ENCODE data around the gene A4GNT.
"Not testable (repeated sequence)": the region's sequence is repeated elsewhere in the genome, so short reads cannot be mapped to it uniquely, and the experiment has no call there.

The A4GNT gene

GRCh38 chr3:138118612-138119422, 13.4 kb downstream of the A4GNT start:
- peak; percentile 76 to 81 (median 78) for DNase-seq

GRCh38 chr3:138114988-138115971, 16.9 kb downstream of the A4GNT start, which contains the start of gene DZIP1L:
DZIP1L (minus strand) TSS chr3:138115608; CDS start chr3:138103971, 11,637 bp downstream.
- DNase-seq = peak; percentile 78 to 92 (median 86)

- DNase-seq = no peak
Measured at GRCh38 chr3:138114431-138114918, 17.7 kb downstream of the A4GNT start.

DNA sequence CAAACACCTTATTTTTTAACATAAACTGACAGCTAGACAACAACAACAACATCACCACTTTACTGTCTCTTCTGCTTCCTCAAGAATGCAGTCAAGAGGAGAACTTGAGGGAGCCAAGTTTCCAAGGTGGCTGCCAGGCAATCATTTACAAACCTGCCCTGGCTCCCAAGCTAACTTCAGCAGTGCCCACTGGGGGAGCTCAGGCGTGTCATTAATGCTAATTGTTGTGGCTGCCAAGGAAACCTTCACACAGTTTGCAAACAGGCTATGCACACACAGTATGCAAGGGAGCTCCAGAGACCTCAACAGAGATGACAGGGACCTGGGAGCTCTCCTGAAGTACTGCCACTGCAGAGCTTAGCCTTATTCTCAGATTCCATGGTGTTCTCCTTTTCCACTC, 18.9 kb downstream of the A4GNT start:
- DNase-seq = no peak

DNA sequence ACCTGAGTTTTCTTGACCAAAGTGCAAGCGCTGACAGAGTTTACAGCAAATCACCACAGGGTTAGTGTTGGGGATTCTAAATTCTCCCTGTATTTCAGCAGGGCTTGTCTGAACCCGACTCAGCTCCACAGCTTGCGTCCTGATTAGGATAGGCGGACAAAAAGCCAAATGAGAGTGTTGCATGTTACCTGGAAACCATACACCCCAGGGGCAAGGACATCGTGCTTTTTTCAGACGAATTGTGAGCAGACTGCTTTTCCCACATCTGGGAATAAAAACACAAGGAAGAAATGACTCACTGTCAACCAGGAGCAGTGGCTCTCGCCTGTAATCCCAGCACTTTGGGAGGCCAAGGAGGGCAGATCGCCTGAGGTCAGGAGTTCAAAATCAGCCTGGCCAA, 19.8 kb downstream of the A4GNT start:
- no peak for DNase-seq

DNA sequence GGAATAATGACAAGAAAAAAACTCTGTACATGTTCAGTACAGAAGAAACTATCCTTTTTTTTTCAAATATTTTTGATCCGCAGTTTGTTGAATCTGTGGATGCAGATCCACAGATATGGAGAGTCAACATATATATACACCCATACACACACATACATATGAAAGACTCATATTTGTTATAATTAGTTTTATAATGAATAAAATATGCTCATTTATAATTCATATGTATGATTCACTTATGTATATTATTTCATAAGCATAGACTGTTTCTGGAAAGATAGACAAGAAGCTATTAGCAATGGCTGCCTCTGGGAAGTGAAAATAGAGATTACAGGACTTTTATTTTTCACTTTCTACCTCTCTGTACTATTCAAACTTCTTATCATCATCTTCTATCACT, 26.6 kb downstream of the A4GNT start:
- DNase-seq = no peak

- DNase-seq = no peak
Measured at GRCh38 chr3:138103466-138103865, 28.7 kb downstream of the A4GNT start.

DNA sequence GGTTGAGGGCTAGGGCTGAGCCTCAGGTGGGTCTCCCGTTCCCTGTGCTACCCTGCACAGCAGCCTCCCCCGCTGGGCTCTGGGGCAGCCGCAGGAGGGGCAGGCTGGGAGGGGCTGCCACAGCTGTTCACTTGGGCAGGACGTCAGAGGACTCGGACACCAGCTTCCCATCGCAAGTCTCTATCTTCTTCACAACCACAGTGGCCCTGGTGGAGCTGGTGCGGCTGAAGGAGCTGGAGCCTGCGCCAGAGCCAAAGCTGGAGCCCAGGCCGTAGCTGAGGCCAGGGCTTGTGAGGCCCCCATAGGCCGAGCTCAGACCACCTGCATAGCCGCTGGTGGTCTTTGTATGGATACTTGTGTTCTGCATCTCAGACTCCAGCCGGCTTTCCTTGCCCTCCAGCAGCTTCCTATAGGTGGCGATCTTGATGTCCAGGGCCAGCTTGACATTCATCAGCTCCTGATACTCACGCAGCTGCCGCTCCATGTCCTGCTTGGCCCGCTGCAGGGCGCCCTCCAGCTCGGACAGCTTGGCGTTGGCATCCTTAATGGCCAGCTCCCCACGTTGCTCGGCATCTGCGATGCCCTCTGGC, 30.7 kb downstream of the A4GNT start:
- DNase-seq = peak in 2 of 4 experiments; percentile 20 to 25

GRCh38 chr3:138099417-138099816, 32.8 kb downstream of the A4GNT start:
- DNase-seq = no peak

- DNase-seq = peak in 1 of 4 experiments; percentile 5
Measured at GRCh38 chr3:138097192-138098172, 34.7 kb downstream of the A4GNT start.

GRCh38 chr3:138093721-138094120, 38.5 kb downstream of the A4GNT start:
- no peak for DNase-seq

DNA sequence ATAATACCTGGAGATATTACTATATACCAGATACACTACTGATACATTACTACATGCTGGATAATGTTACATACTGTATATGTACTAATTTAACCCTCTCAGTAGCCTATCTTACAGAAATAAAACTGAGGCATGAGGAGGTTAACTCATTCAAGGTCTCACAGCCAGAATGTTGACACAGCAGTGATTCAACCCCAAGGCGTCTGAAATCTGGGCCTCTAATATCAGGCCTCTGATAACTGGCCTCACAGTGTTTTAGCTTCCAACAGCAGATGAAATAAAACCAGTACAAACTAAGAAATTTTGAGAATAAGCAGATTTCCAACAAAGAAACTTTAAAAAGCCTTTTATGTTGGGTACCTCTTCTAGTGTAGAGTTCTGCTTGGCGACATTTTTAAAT, 40.2 kb downstream of the A4GNT start:
- no peak for DNase-seq

- DNase-seq = no peak
Measured at GRCh38 chr3:138089091-138089490, 43.1 kb downstream of the A4GNT start.

- not testable (repeated sequence) for DNase-seq
Measured at GRCh38 chr3:138085745-138086144, 46.4 kb downstream of the A4GNT start.

DNA sequence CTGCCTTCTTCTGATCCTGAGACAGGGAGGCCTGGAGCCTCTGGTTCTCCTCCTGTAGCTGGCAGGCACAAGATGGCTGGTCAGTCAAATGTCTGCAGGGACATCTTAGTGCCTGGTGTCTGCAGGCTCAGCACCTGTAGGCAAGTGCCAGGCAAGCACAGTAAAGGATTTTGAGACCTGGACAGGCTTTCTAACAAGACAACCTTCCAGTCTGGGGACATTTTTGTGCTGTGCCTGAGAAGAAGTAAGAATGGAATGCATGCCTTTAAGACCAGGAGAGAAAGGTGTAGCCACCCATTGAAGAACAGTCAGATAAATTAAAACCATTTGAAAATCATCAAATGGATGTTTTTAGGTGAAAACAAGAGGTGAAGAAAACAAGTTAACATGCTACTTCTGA, 48.0 kb downstream of the A4GNT start:
- DNase-seq = no peak

DNA sequence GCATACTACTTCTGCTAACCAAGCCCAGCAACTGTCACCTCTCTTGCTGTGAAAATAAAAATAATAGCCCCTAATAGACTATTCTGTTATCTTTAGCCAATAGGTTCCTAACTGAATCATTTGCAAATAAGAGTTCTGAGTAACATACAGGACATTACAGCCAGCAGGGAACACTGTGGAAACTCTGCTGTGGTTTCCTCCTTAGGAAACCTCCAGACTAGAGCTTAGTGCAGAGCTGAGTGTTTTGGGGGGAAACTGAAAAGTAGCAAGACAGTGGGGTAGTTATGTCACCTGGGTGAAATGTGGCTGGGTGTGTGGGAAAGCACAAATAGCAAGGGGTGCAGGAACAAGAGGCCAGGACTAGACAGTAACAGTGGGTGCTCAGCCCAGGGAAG, 49.2 kb downstream of the A4GNT start:
- no peak for DNase-seq

GRCh38 chr3:138082085-138082991, 49.9 kb downstream of the A4GNT start:
- peak in 1 of 4 experiments; percentile 7 for DNase-seq

DNA sequence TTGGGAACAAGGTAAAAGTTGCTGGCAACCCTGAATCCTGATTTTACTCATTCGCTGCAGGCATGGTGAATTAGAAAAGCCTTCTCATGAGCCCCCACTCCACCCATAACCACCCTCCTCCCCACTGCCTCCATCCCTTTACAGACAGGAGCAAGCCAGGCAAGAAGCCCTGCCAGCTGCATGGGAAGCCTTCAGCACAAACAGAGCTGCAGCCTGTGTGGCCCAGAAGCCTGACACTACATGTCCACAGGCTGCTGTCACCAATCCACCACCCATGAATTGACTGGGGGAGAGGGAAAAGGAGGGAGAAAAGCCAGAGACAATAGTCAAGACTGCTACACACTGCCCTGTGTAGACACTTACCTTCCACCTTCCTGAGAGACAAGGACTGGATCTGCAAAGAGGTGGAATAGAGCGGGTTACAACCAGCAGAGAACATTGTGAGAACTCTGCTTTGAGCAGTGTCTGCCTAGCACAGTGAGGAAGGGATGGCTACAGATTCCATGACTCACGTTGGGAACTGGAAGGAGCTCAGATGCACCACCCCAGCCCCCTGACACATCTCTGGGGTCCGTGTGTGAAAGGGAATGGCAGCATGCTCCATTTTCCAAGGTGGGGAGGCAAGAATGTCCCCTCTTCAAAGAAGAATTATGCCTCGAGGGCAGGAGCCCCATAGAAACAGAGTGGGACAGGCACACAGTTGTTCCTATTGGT, 50.7 kb downstream of the A4GNT start:
- no peak for DNase-seq

DNA sequence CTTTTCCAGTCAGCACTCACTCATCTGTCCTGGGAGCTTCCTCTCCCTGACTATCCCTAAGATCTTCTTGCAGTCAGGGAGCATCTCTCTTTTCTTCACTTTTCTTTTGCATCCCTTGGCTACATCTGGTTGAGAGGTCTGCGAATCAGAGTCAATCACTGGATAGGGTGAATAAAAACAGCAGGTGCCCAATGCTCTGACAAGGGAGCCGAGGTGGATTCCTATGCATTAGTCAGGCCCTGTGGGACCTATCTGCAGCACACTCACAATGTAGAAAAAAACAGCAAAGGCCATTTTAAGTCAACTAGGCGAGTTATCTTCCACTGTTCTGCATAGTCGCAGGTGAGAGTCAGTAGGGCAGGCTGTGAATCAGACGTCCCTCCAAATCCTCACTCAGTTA, 52.3 kb downstream of the A4GNT start:
- DNase-seq = no peak

- DNase-seq = peak; percentile 34 to 66 (median 58)
Measured at GRCh38 chr3:138078901-138079344, 53.3 kb downstream of the A4GNT start.
